HUDEP-2 (cell line): Measurements from ENCODE around the gene XRCC4.
"Not testable (repeated sequence)": the region's sequence is repeated elsewhere in the genome, so short reads cannot be mapped to it uniquely, and the experiment has no call there.

Experiments
- DNase-seq, 76 experiments: peaks; one replicate each; lab custom pipeline; 2025; ENCODE audit not compliant: unreplicated experiment in 76 of 76; lab: John Stamatoyannopoulos, UW

The XRCC4 gene

GRCh38 chr5:83107692-83108420 is 30.5 kb downstream of the XRCC4 start:
- no peak for DNase-seq

- no peak for DNase-seq
Observed at GRCh38 chr5:83109380-83109779, 32.0 kb downstream of the XRCC4 start.

GRCh38 chr5:83115816-83116215 is 38.5 kb downstream of the XRCC4 start:
- no peak for DNase-seq

- no peak for DNase-seq
Observed at GRCh38 chr5:83118471-83118870, 41.1 kb downstream of the XRCC4 start.

- no peak for DNase-seq
Observed at GRCh38 chr5:83118976-83119375, 41.6 kb downstream of the XRCC4 start.

GRCh38 chr5:83124593-83124992 is 47.2 kb downstream of the XRCC4 start:
- DNase-seq = no peak

- no peak for DNase-seq
Observed at GRCh38 chr5:83125560-83125959, 48.2 kb downstream of the XRCC4 start.

GRCh38 chr5:83126501-83126900 is 49.2 kb downstream of the XRCC4 start:
- no peak for DNase-seq

GRCh38 chr5:83133797-83134196 is 56.5 kb downstream of the XRCC4 start:
- no peak for DNase-seq

GRCh38 chr5:83142526-83142925 is 65.2 kb downstream of the XRCC4 start:
- no peak for DNase-seq

- no peak for DNase-seq
Observed at GRCh38 chr5:83145241-83145640, 67.9 kb downstream of the XRCC4 start.

GRCh38 chr5:83145882-83146331 is 68.6 kb downstream of the XRCC4 start:
- DNase-seq = no peak

GRCh38 chr5:83146441-83146840 is 69.1 kb downstream of the XRCC4 start:
- DNase-seq = no peak

GRCh38 chr5:83147593-83147992 is 70.2 kb downstream of the XRCC4 start:
- no peak for DNase-seq

- no peak for DNase-seq
Observed at GRCh38 chr5:83148370-83148769, 71.0 kb downstream of the XRCC4 start.

- DNase-seq = no peak
Observed at GRCh38 chr5:83149671-83150070, 72.3 kb downstream of the XRCC4 start.

GRCh38 chr5:83151821-83152220 is 74.5 kb downstream of the XRCC4 start:
- no peak for DNase-seq

GRCh38 chr5:83152996-83153395 is 75.6 kb downstream of the XRCC4 start:
- DNase-seq = not testable (repeated sequence)

- no peak for DNase-seq
Observed at GRCh38 chr5:83156001-83156400, 78.7 kb downstream of the XRCC4 start.

- DNase-seq = no peak
Observed at GRCh38 chr5:83157163-83157562, 79.8 kb downstream of the XRCC4 start.

GRCh38 chr5:83162601-83163000 is 85.3 kb downstream of the XRCC4 start:
- no peak for DNase-seq

- no peak for DNase-seq
Observed at GRCh38 chr5:83167538-83167937, 90.2 kb downstream of the XRCC4 start.
